IPS-15b (cell line): ENCODE measurements around the gene CDC45.
"Not testable (repeated sequence)": the region's sequence is repeated elsewhere in the genome, so short reads cannot be mapped to it uniquely, and the experiment has no call there.

Source experiments
- H3K27me3 ChIP-seq: one replicate; pipeline ENCODE4 v1.6.1; 2013; ENCODE audit warnings: low read length; ENCODE audit not compliant: control insufficient read depth, insufficient read depth
- H3K36me3 ChIP-seq: one replicate; pipeline ENCODE4 v1.6.1; 2013; ENCODE audit warnings: low read length; ENCODE audit not compliant: control insufficient read depth, insufficient read depth
- H3K4me1 ChIP-seq: one replicate; pipeline ENCODE4 v1.6.1; 2013; ENCODE audit warnings: mild to moderate bottlenecking, low read length; ENCODE audit not compliant: control insufficient read depth, insufficient read depth
- H3K4me3 ChIP-seq: one replicate; pipeline ENCODE4 v1.5.1; 2013; ENCODE audit warnings: low read depth, low read length
- H3K9ac ChIP-seq: one replicate; pipeline ENCODE4 v1.6.1; 2013; ENCODE audit warnings: low read depth, mild to moderate bottlenecking, low read length
- H3K9me3 ChIP-seq: one replicate; pipeline ENCODE4 v1.6.1; 2013; ENCODE audit warnings: mild to moderate bottlenecking, low read length; ENCODE audit not compliant: control insufficient read depth, insufficient read depth

Gene CDC45

GRCh38 chr22:19531327-19531726 lies 51.6 kb downstream of the CDC45 start:
- not testable (repeated sequence) for H3K4me1 ChIP-seq, H3K9ac ChIP-seq, H3K27me3 ChIP-seq, H3K36me3 ChIP-seq, H3K9me3 ChIP-seq, H3K4me3 ChIP-seq

- no peaks in the 10 kb centered on the region for H3K36me3 ChIP-seq
- H3K4me3 ChIP-seq = no peak overlapping the region
- H3K4me1 ChIP-seq = no peaks in the 10 kb centered on the region
- H3K9ac ChIP-seq = no peak overlapping the region
- H3K9me3 ChIP-seq = no peaks in the 10 kb centered on the region
- H3K27me3 ChIP-seq = no peaks in the 10 kb centered on the region
These were observed 53.4 kb downstream of the CDC45 start for GRCh38 chr22:19533049-19533626.

- Histone ChIP-seq H3K4me1 (no peaks in the 10 kb centered on the region), H3K4me3 (no peak overlapping the region), H3K9ac (no peak overlapping the region), H3K27me3 (no peaks in the 10 kb centered on the region), H3K9me3 (no peaks in the 10 kb centered on the region), H3K36me3 (no peaks in the 10 kb centered on the region)
These were observed 54.1 kb downstream of the CDC45 start for GRCh38 chr22:19533857-19534256.

DNA sequence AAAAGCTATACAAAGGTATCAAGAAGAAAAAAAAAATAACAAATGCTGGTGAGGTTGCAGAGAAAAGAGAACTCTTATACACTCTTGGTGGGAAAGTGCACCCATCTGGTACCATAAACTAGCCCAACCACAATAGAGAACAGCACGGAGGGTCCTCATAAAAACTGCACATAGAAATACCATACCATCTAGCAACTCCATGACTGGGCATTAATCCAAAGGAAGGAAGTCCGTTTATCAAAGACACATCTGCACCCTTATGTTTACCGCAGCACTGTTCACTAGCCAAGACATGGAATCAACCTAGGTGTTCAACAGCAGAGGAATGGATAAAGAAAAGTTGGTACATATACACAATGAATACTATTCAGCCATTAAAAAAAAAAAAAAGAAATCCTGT lies 55.3 kb downstream of the CDC45 start:
- H3K9ac ChIP-seq = no peak overlapping the region
- H3K9me3 ChIP-seq = no peaks in the 10 kb centered on the region
- H3K4me3 ChIP-seq = no peak overlapping the region
- no peaks in the 10 kb centered on the region for H3K4me1 ChIP-seq
- H3K27me3 ChIP-seq = no peaks in the 10 kb centered on the region
- no peaks in the 10 kb centered on the region for H3K36me3 ChIP-seq

GRCh38 chr22:19536564-19536963 lies 56.8 kb downstream of the CDC45 start:
- no peaks in the 10 kb centered on the region for H3K36me3 ChIP-seq
- no peak overlapping the region for H3K4me3 ChIP-seq
- H3K27me3 ChIP-seq = no peaks in the 10 kb centered on the region
- H3K9me3 ChIP-seq = no peaks in the 10 kb centered on the region
- no peaks in the 10 kb centered on the region for H3K4me1 ChIP-seq
- no peak overlapping the region for H3K9ac ChIP-seq

GRCh38 chr22:19537941-19538488 lies 58.3 kb downstream of the CDC45 start:
- H3K4me3 ChIP-seq = no peak overlapping the region
- no peaks in the 10 kb centered on the region for H3K4me1 ChIP-seq
- H3K27me3 ChIP-seq = no peaks in the 10 kb centered on the region
- no peaks in the 10 kb centered on the region for H3K9me3 ChIP-seq
- H3K36me3 ChIP-seq = no peaks in the 10 kb centered on the region
- no peak overlapping the region for H3K9ac ChIP-seq

DNA sequence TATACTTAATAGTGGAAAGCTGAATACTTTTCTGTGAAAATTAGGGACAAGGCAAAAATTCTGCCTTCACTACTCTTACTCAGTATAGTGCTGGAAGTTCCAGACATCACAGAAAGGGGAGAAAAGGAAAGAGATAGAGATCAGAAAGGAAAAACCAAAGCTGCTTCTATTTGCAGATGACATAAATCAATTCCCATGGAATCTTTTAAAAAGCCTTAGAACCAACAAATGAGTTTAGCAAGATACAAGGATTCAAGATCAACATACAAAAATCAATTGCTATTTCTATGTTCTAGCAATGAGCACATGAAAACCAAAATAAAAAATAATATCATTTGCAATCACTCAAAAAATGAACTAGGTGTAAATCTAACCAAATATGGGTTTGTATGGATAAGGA lies 60.7 kb downstream of the CDC45 start:
- no peak overlapping the region for H3K9ac ChIP-seq
- H3K36me3 ChIP-seq = no peaks in the 10 kb centered on the region
- H3K9me3 ChIP-seq = no peaks in the 10 kb centered on the region

GRCh38 chr22:19543970-19544708 lies 64.4 kb downstream of the CDC45 start:
- Histone ChIP-seq H3K36me3 (no peaks in the 10 kb centered on the region), H3K4me3 (no peak overlapping the region), H3K27me3 (no peaks in the 10 kb centered on the region), H3K9ac (no peak overlapping the region), H3K9me3 (no peaks in the 10 kb centered on the region), H3K4me1 (no peaks in the 10 kb centered on the region)

More for the DNA sequence above, 60.7 kb downstream of the CDC45 start:
- Histone ChIP-seq H3K27me3 (no peaks in the 10 kb centered on the region), H3K4me1 (no peaks in the 10 kb centered on the region), H3K4me3 (no peak overlapping the region)

DNA sequence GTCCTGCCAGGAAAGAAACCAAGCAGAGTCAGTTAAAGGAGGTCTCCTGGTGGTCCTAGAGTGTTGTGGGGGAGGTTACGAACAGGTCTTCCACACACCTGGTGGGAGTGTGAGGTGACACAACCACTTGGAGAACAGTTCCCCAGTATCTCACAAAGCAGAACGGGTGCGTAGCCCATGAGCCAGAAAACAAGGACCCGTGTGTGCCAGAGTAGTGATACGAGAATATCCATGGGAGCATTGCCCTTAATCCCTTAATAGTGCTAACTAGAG lies 66.2 kb downstream of the CDC45 start:
- Histone ChIP-seq H3K9ac (no peak overlapping the region), H3K4me3 (no peak overlapping the region), H3K9me3 (no peaks in the 10 kb centered on the region), H3K27me3 (no peaks in the 10 kb centered on the region), H3K36me3 (no peaks in the 10 kb centered on the region), H3K4me1 (no peaks in the 10 kb centered on the region)

DNA sequence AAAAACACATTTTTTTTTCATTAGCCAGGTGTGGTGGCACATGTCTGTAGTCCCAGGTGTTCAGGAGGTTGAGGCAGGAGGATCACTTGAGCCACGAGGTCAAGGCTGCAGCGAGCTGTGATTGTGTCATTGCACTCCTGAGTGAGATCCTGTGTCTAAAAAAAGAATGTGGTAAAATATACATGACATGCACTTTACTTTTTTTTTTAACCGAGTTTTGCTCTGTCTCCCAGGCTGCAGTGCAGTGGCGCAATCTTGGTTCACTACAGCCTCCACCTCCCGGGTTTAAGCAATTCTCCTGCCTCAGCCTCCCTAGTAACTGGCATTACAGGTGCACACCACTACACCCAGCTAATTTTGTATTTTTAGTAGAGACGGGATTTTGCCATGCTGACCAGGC lies 67.0 kb downstream of the CDC45 start:
- Histone ChIP-seq H3K4me1 (no peaks in the 10 kb centered on the region), H3K9me3 (no peaks in the 10 kb centered on the region), H3K4me3 (no peak overlapping the region), H3K27me3 (no peaks in the 10 kb centered on the region), H3K36me3 (no peaks in the 10 kb centered on the region), H3K9ac (no peak overlapping the region)

GRCh38 chr22:19547620-19548019 lies 67.9 kb downstream of the CDC45 start:
- H3K36me3 ChIP-seq = no peaks in the 10 kb centered on the region
- no peaks in the 10 kb centered on the region for H3K4me1 ChIP-seq
- H3K4me3 ChIP-seq = no peak overlapping the region
- no peaks in the 10 kb centered on the region for H3K9me3 ChIP-seq
- no peak overlapping the region for H3K9ac ChIP-seq
- no peaks in the 10 kb centered on the region for H3K27me3 ChIP-seq

- H3K9ac ChIP-seq, H3K27me3 ChIP-seq, H3K9me3 ChIP-seq, H3K36me3 ChIP-seq, H3K4me3 ChIP-seq, H3K4me1 ChIP-seq: not testable (repeated sequence)
These were observed 68.7 kb downstream of the CDC45 start for GRCh38 chr22:19548427-19548826.
